Activated CD8-positive, alpha-beta memory T cell treated with anti-CD3 and anti-CD28 coated beads for 36 hours (primary cell): Measurements from ENCODE around the gene ASIP. TPM values are rescaled to one million over a fixed set of nuclear protein-coding genes. Genes with fewer than 3 reads are reported as not detected.

Experiments used
- CTCF ChIA-PET: fragments of 350-600 bp; sonication (Branson Sonifier 250); formaldehyde crosslinking; loops from one replicate; lab custom pipeline; 2021; ENCODE audit warnings: antibody characterized with exemption; lab: Charles Lee
- POLR2A ChIA-PET: fragments of 350-600 bp; sonication (Branson Sonifier 250); formaldehyde crosslinking; loops from one replicate; lab custom pipeline; 2021; ENCODE audit warnings: antibody characterized with exemption; lab: Charles Lee
- total RNA-seq, 2 experiments: library from RNA; stranded (reverse); gene quantifications; one replicate each; pipeline ENCODE4 v1.2.3, GENCODE V29; 2021

The ASIP gene
- total RNA-seq, 2 experiments from 2014 or later: not detected

DNA sequence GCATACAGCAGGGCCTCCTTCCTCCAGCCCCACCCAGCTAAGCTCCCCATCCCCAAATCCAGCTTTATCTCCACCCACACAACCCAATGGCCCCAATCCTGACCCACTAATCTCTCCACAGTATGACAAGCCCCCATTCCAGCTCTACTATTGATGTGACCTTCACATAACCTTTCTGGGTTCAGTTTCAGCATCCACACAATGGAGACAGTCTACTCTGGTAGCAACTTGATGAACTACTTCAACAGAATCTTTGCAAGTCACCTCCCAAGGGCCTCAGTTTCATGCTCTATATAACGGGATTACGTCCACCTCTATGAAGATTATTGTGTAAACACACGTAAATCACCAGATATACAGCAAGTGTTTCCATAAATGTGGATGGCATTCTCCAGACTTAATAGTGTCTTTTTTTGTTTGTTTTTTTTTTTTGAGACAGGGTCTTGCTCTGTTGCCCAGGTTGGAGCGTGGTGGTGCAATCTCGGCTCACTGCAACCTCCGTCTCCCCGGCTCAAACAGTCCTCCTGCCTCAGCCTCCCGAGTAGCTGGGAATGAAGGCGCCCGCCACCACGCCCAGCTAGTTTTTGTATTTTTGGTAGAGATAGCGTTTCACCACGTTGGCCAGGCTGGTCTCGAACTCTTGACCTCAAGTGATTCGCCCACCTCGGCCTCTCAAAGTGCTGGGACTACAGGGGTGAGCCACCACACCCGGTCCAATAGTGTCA lies 60.5 kb downstream of the ASIP start:
- ChIA-PET CTCF (interaction anchor here (0.6 to 2.7 kb wide), 5 partner anchors 11 to 788 kb away, joined by 3 to 20 read pairs (median 4); no protein-coding TSS in a partner anchor), POLR2A (interaction anchor here (0.6 kb wide), 1 partner anchor 575 kb away, joined by 9 read pairs; the partner anchor contains the start of gene ACSS2)

GRCh38 chr20:34302312-34302722 lies 61.1 kb downstream of the ASIP start:
- ChIA-PET CTCF (interaction anchor here (0.6 to 2.7 kb wide), 4 partner anchors 10 to 201 kb away, joined by 3 to 20 read pairs (median 4); no protein-coding TSS in a partner anchor), POLR2A (interaction anchor here (0.6 to 1.1 kb wide), 6 partner anchors 10 to 574 kb away, joined by 3 to 9 read pairs (median 4); partner anchors contain the start of genes ACSS2 and ITCH)

DNA sequence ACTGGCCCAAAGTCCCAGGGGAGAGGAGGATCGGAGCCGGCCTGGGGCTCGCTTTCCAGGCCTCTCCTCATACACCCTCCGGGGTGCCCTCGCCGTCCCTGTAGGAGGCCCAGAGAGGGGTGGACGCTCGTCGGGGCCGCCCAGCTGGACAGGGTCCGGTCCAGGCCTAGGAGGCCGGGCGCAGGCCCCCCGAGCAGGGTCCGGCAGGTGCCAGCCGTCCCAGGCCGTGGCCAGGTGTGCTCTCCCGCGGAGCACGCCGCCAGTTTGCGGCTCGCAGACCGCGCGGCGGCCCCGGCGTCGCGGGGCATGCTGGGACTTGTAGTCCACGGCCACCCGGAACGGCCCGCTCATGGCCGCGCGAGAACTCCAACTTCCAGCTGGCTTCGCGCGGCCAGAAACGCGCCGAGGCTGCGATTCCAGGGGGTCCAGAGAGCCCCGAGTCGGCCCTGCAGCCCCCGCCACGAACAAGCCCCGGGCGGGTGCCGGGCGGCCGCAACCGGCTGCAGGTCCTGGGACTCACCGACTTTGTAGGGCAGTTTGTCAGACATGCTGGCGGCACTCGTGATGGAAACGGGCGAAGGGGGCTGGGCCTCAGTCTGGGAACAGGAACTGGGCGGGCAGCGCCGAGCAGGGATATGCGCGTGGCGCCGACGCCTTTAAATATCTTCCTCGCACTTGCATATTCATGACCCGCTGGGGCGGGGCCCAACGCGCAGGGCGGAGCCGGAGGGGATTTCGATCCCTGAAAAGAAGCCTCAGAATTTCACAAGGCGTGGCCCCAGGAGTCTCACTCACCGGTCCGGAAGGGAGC lies 61.7 kb downstream of the ASIP start, which contains the start of gene AHCY:
Gene AHCY (minus strand): TSS at position 633 of the 811 bp plus-strand sequence. CDS start 85 bp downstream, at position 548.
- CTCF ChIA-PET: interaction anchor here (1.5 to 2.7 kb wide), 2 partner anchors 10 to 61 kb away, joined by 4 to 20 read pairs; no protein-coding TSS in a partner anchor

GRCh38 chr20:34305333-34306230 lies 64.4 kb downstream of the ASIP start:
- ChIA-PET CTCF (interaction anchor here (0.6 kb wide), 1 partner anchor 59 kb away, joined by 5 read pairs; no protein-coding TSS in a partner anchor), POLR2A (interaction anchor here (0.7 kb wide), 1 partner anchor 358 kb away, joined by 4 read pairs; no protein-coding TSS in a partner anchor)

More for the DNA sequence above, 61.7 kb downstream of the ASIP start, which contains the start of gene AHCY:
- POLR2A ChIA-PET: interaction anchor here (0.6 to 1.1 kb wide), 7 partner anchors 8 to 406 kb away, joined by 3 to 5 read pairs (median 4); partner anchors contain the start of genes DYNLRB1 and ITCH

DNA sequence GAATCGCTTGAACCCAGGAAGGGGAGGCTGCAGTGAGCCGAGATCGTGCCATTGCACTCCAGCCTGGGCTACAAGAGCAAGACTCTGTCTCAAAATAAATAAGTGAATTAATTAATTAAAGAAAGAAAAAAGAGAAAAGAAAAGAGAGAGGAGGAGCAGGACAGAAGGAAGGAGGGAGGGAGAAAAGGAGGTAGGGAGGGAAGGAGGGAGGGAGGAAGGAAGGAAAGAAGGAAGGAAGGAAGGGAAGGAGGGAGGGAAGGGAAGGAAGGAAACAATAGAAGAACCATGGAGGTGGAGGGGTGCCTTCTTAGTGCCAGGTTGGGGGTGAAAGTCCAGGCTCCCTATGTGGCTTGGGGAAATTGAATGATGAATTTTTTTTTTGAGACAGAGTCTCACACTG lies 68.5 kb downstream of the ASIP start:
- POLR2A ChIA-PET: no interaction called here
- CTCF ChIA-PET: no interaction called here

- ChIA-PET CTCF (interaction anchor here (0.8 to 3.5 kb wide), 5 partner anchors 205 to 458 kb away, joined by 3 to 23 read pairs (median 13); no protein-coding TSS in a partner anchor), POLR2A (interaction anchor here (1.1 kb wide), 1 partner anchor 7 kb away, joined by 3 read pairs; the partner anchor contains the start of gene AHCY)
Measured at GRCh38 chr20:34310481-34311117, 69.4 kb downstream of the ASIP start.

GRCh38 chr20:34311118-34312023 lies 70.1 kb downstream of the ASIP start:
- CTCF ChIA-PET: interaction anchor here (0.8 to 3.5 kb wide), 23 partner anchors 8 to 457 kb away, joined by 3 to 23 read pairs (median 5); partner anchors contain the start of genes AHCY, ITCH and MAP1LC3A
- POLR2A ChIA-PET: interaction anchor here (1.1 kb wide), 1 partner anchor 8 kb away, joined by 3 read pairs; the partner anchor contains the start of gene AHCY

- CTCF ChIA-PET: interaction anchor here (0.8 to 3.5 kb wide), 48 partner anchors 9 to 456 kb away, joined by 3 to 37 read pairs (median 4); partner anchors contain the start of genes AHCY, DYNLRB1, ITCH and MAP1LC3A
- POLR2A ChIA-PET: interaction anchor here (0.5 to 1.3 kb wide), 2 partner anchors 9 to 120 kb away, joined by 3 to 4 read pairs; partner anchors contain the start of gene AHCY
Measured at GRCh38 chr20:34312024-34312460, 70.8 kb downstream of the ASIP start.

DNA sequence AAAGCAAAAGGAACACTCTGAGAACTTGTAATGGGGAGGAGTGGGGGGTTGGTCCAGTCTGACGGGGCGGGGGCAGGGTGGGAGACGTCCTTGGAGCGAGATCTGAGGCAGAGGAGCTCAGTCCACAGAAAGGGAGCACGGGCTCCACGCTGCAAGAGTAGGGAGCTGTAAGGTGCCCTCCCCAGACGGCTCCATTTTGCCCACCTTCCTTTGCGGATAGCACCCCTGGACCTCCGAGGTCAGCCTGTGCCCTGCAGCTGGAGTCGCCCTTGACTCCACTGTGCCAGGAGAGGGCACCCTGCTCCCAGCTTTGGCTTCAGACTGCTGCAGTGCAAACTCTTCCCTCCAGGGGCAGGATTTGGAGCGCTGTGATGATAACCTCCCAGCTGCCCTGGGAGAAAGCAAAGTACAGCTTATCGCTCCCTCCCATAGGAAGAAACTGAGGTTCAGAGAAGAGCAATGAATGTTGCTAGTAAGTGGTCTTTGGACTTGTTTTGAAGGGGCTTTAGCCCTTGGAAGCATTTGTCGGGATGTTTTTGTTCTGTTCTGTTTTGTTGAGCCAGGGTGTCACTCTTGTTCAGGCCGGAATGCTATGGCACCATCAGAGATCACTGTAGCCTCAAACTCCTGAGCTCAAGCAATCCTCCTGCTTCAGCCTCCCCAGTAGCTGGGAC lies 71.5 kb downstream of the ASIP start:
- CTCF ChIA-PET: interaction anchor here (0.6 to 3.5 kb wide), 58 partner anchors 8 to 463 kb away, joined by 3 to 37 read pairs (median 4); partner anchors contain the start of genes AHCY, DYNLRB1, ITCH and MAP1LC3A

GRCh38 chr20:34315236-34315635 lies 74.0 kb downstream of the ASIP start:
- ChIA-PET CTCF (interaction anchor here (3.2 kb wide), 1 partner anchor 200 kb away, joined by 37 read pairs; the partner anchor contains the start of gene DYNLRB1), POLR2A (no interaction called here)

More for the DNA sequence above, 71.5 kb downstream of the ASIP start:
- POLR2A ChIA-PET: interaction anchor here (0.5 to 1.3 kb wide), 3 partner anchors 10 to 457 kb away, joined by 3 to 6 read pairs (median 4); partner anchors contain the start of gene AHCY

DNA sequence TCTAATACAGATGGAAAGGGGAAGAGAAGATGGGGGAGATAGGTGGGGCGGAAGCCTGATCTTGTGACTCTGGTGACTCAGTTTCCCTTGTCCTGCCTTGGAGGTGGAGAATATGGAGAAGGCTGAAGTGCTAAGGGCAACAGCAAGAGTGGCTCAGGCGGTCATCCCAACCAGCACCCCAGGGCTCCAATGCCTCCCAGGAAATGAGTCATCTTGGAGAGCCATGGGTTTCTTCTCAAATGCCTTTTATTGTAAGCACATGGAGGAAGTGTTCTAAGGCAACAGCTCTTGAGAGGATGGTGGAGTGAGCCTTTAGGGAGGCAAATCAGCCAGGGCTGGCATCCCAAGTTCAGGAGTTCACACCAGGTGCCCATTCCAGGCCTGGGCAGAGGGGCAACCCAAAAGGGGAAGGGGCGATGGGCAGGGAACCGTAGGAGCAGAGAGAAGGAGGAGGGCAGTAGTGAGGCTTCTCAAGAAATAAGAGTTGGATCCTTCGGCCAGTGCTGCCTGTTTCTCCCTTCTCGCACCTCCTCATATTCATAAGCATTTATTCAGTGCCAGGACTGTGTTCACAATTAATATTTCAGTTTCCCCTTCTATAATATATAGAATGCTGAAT lies 75.1 kb downstream of the ASIP start:
- ChIA-PET CTCF (no interaction called here), POLR2A (no interaction called here)
